BLaER1 (cell line): ENCODE measurements around the gene ELOVL3.
"Not testable (repeated sequence)": the region's sequence is repeated elsewhere in the genome, so short reads cannot be mapped to it uniquely, and the experiment has no call there.

Experiments
- H3K27ac ChIP-seq: shearing (Covaris generic); formaldehyde crosslinking; 2 replicates; pipeline ENCODE4 v1.8.1; 2022
- H3K27me3 ChIP-seq: shearing (Covaris generic); formaldehyde crosslinking; 2 replicates; pipeline ENCODE4 v1.8.1; 2022
- H3K36me3 ChIP-seq: shearing (Covaris generic); formaldehyde crosslinking; 2 replicates; pipeline ENCODE4 v1.8.1; 2022
- H3K4me1 ChIP-seq: shearing (Covaris generic); formaldehyde crosslinking; 2 replicates; pipeline ENCODE4 v1.8.1; 2022
- H3K4me2 ChIP-seq: shearing (Covaris generic); formaldehyde crosslinking; 2 replicates; pipeline ENCODE4 v1.8.1; 2022
- H3K4me3 ChIP-seq: shearing (Covaris generic); formaldehyde crosslinking; 2 replicates; pipeline ENCODE4 v1.8.1; 2022
- H3K9ac ChIP-seq: shearing (Covaris generic); formaldehyde crosslinking; 2 replicates; pipeline ENCODE4 v1.8.1; 2022
- H3K9me3 ChIP-seq: shearing (Covaris generic); formaldehyde crosslinking; 2 replicates; pipeline ENCODE4 v1.8.1; 2022
- H4K20me1 ChIP-seq: shearing (Covaris generic); formaldehyde crosslinking; 2 replicates; pipeline ENCODE4 v1.8.1; 2022
- Cebpa-rat ChIP-seq: shearing (Covaris generic); IDR thresholded peaks from 2 replicates; pipeline ENCODE4 v1.8.1; 2022

Gene ELOVL3

GRCh38 chr10:102247734-102248133, 21.6 kb downstream of the ELOVL3 start:
- Histone ChIP-seq H3K27me3 (peaks cover 4% of the 10 kb centered on the region; the same call in 1 of the 2 replicates), H3K4me1 (peaks cover 33% of the 10 kb centered on the region), H3K4me2 (peak overlapping the region; percentile 88), H3K4me3 (no peak overlapping the region), H3K36me3 (peaks cover 42% of the 10 kb centered on the region), H3K9me3 (no peaks in the 10 kb centered on the region), H3K9ac (no peak overlapping the region), H3K27ac (no peak overlapping the region), H4K20me1 (peaks cover 72% of the 10 kb centered on the region)
- TF ChIP-seq Cebpa-rat: no peak

- H3K27me3 ChIP-seq, H3K4me2 ChIP-seq, H3K27ac ChIP-seq, H3K9me3 ChIP-seq, H3K9ac ChIP-seq, H3K4me3 ChIP-seq: not testable (repeated sequence)
- H3K4me1 ChIP-seq: peaks cover 12% of the 10 kb centered on the region
- H3K36me3 ChIP-seq: peaks cover 60% of the 10 kb centered on the region
- peaks cover 100% of the 10 kb centered on the region for H4K20me1 ChIP-seq
Observed at GRCh38 chr10:102252508-102252907, 26.4 kb downstream of the ELOVL3 start.

GRCh38 chr10:102254426-102254825, 28.3 kb downstream of the ELOVL3 start:
- TF ChIP-seq Cebpa-rat: no peak
- Histone ChIP-seq H4K20me1 (peaks cover 97% of the 10 kb centered on the region), H3K27me3 (no peaks in the 10 kb centered on the region)

GRCh38 chr10:102255404-102255803, 29.3 kb downstream of the ELOVL3 start:
- Histone ChIP-seq H4K20me1 (peaks cover 94% of the 10 kb centered on the region), H3K36me3 (peaks cover 62% of the 10 kb centered on the region), H3K9me3 (no peaks in the 10 kb centered on the region), H3K9ac (no peak overlapping the region), H3K27me3 (no peaks in the 10 kb centered on the region), H3K4me2 (no peak overlapping the region), H3K4me1 (no peaks in the 10 kb centered on the region), H3K4me3 (no peak overlapping the region), H3K27ac (no peak overlapping the region)
- TF ChIP-seq Cebpa-rat: no peak

More at GRCh38 chr10:102254426-102254825, 28.3 kb downstream of the ELOVL3 start:
- no peak overlapping the region for H3K4me2 ChIP-seq
- no peak overlapping the region for H3K4me3 ChIP-seq
- no peaks in the 10 kb centered on the region for H3K9me3 ChIP-seq
- no peaks in the 10 kb centered on the region for H3K4me1 ChIP-seq
- no peak overlapping the region for H3K27ac ChIP-seq
- no peak overlapping the region for H3K9ac ChIP-seq
- peaks cover 62% of the 10 kb centered on the region for H3K36me3 ChIP-seq

GRCh38 chr10:102261196-102261595, 35.1 kb downstream of the ELOVL3 start:
- no peaks in the 10 kb centered on the region for H3K4me1 ChIP-seq
- no peak overlapping the region for H3K27ac ChIP-seq
- no peaks in the 10 kb centered on the region for H3K27me3 ChIP-seq
- H3K4me2 ChIP-seq: no peak overlapping the region
- H4K20me1 ChIP-seq: peaks cover 94% of the 10 kb centered on the region
- H3K9me3 ChIP-seq: no peaks in the 10 kb centered on the region
- no peak for TF ChIP-seq Cebpa-rat
- H3K4me3 ChIP-seq: no peak overlapping the region
- H3K36me3 ChIP-seq: peaks cover 84% of the 10 kb centered on the region
- H3K9ac ChIP-seq: no peak overlapping the region

GRCh38 chr10:102261842-102262241, 35.7 kb downstream of the ELOVL3 start:
- Histone ChIP-seq H3K4me3 (no peak overlapping the region), H3K4me1 (no peaks in the 10 kb centered on the region), H4K20me1 (peaks cover 94% of the 10 kb centered on the region), H3K36me3 (peaks cover 86% of the 10 kb centered on the region), H3K9me3 (no peaks in the 10 kb centered on the region), H3K4me2 (no peak overlapping the region), H3K27me3 (no peaks in the 10 kb centered on the region), H3K27ac (no peak overlapping the region), H3K9ac (no peak overlapping the region)
- TF ChIP-seq Cebpa-rat: no peak

GRCh38 chr10:102262744-102263370, 36.8 kb downstream of the ELOVL3 start:
- Histone ChIP-seq H3K36me3 (peaks cover 91% of the 10 kb centered on the region), H3K4me1 (no peaks in the 10 kb centered on the region)
- no peak for TF ChIP-seq Cebpa-rat

GRCh38 chr10:102264371-102264770, 38.3 kb downstream of the ELOVL3 start:
- no peak for TF ChIP-seq Cebpa-rat
- Histone ChIP-seq H4K20me1 (peaks cover 97% of the 10 kb centered on the region), H3K9me3 (no peaks in the 10 kb centered on the region), H3K4me3 (no peak overlapping the region), H3K36me3 (peaks cover 85% of the 10 kb centered on the region), H3K27ac (no peak overlapping the region), H3K4me1 (no peaks in the 10 kb centered on the region), H3K9ac (no peak overlapping the region), H3K27me3 (no peaks in the 10 kb centered on the region), H3K4me2 (no peak overlapping the region)

More at GRCh38 chr10:102262744-102263370, 36.8 kb downstream of the ELOVL3 start:
- H3K4me2 ChIP-seq: no peak overlapping the region
- H3K4me3 ChIP-seq: no peak overlapping the region
- no peaks in the 10 kb centered on the region for H3K27me3 ChIP-seq
- no peak overlapping the region for H3K9ac ChIP-seq
- H3K27ac ChIP-seq: no peak overlapping the region
- H4K20me1 ChIP-seq: peaks cover 94% of the 10 kb centered on the region
- no peaks in the 10 kb centered on the region for H3K9me3 ChIP-seq

- Histone ChIP-seq H3K4me2 (no peak overlapping the region), H4K20me1 (peaks cover 92% of the 10 kb centered on the region), H3K4me1 (no peaks in the 10 kb centered on the region), H3K27ac (no peak overlapping the region), H3K4me3 (no peak overlapping the region), H3K9ac (no peak overlapping the region), H3K27me3 (no peaks in the 10 kb centered on the region), H3K36me3 (peaks cover 67% of the 10 kb centered on the region), H3K9me3 (no peaks in the 10 kb centered on the region)
- TF ChIP-seq Cebpa-rat: no peak
Observed at GRCh38 chr10:102266670-102267069, 40.6 kb downstream of the ELOVL3 start.

- H3K4me1 ChIP-seq: no peaks in the 10 kb centered on the region
- H3K9me3 ChIP-seq: no peaks in the 10 kb centered on the region
- no peak overlapping the region for H3K4me2 ChIP-seq
- no peak for TF ChIP-seq Cebpa-rat
- no peak overlapping the region for H3K4me3 ChIP-seq
- H4K20me1 ChIP-seq: peaks cover 92% of the 10 kb centered on the region
- H3K27me3 ChIP-seq: no peaks in the 10 kb centered on the region
- peaks cover 62% of the 10 kb centered on the region for H3K36me3 ChIP-seq
- H3K27ac ChIP-seq: no peak overlapping the region
- no peak overlapping the region for H3K9ac ChIP-seq
Observed at GRCh38 chr10:102267748-102268147, 41.6 kb downstream of the ELOVL3 start.
